Measurements from ENCODE around the gene ARHGAP8.

ARHGAP8 gene

GRCh38 chr22:44815099-44816070, 63.0 kb downstream of the ARHGAP8 start:
- no peak for DNase-seq (ENCODE audit: low read depth)
- TF ChIP-seq POLR2A (IDR thresholded peaks at IDR 0.05; ENCODE audit: extremely low read depth, insufficient read length), result no peak
- no peak for TF ChIP-seq MYC (IDR thresholded peaks at IDR 0.05; ENCODE audit: low read depth, low read length)
- no peak for TF ChIP-seq CTCF (IDR thresholded peaks at IDR 0.05; ENCODE audit: low read depth, low read length)
- TF ChIP-seq MAX (IDR thresholded peaks at IDR 0.05; ENCODE audit: low read depth, low read length), result no peak

GRCh38 chr22:44816141-44816540, 63.8 kb downstream of the ARHGAP8 start:
- H3K4me3 ChIP-seq (ENCODE audit: low read depth, low read length), result no peak overlapping the region
- no peak for DNase-seq (ENCODE audit: low read depth)
- TF ChIP-seq POLR2A (IDR thresholded peaks at IDR 0.05; ENCODE audit: extremely low read depth, insufficient read length) (no peak), MAX (IDR thresholded peaks at IDR 0.05; ENCODE audit: low read depth, low read length) (no peak), CTCF (IDR thresholded peaks at IDR 0.05; ENCODE audit: low read depth, low read length) (no peak), MYC (IDR thresholded peaks at IDR 0.05; ENCODE audit: low read depth, low read length) (no peak)

More at GRCh38 chr22:44815099-44816070, 63.0 kb downstream of the ARHGAP8 start:
- H3K4me3 ChIP-seq (ENCODE audit: low read depth, low read length), result no peak overlapping the region

GRCh38 chr22:44818727-44819126, 66.4 kb downstream of the ARHGAP8 start:
- no peak for DNase-seq (ENCODE audit: low read depth)
- H3K4me3 ChIP-seq (ENCODE audit: low read depth, low read length), result no peak overlapping the region
- TF ChIP-seq MAX (IDR thresholded peaks at IDR 0.05; ENCODE audit: low read depth, low read length), result no peak
- TF ChIP-seq CTCF (IDR thresholded peaks at IDR 0.05; ENCODE audit: low read depth, low read length), result no peak
- no peak for TF ChIP-seq POLR2A (IDR thresholded peaks at IDR 0.05; ENCODE audit: extremely low read depth, insufficient read length)
- TF ChIP-seq MYC (IDR thresholded peaks at IDR 0.05; ENCODE audit: low read depth, low read length), result no peak

GRCh38 chr22:44819966-44820631, 67.7 kb downstream of the ARHGAP8 start:
- H3K4me3 ChIP-seq (ENCODE audit: low read depth, low read length), result no peak overlapping the region
- DNase-seq (ENCODE audit: low read depth), result no peak
- TF ChIP-seq CTCF (IDR thresholded peaks at IDR 0.05; ENCODE audit: low read depth, low read length) (no peak), MAX (IDR thresholded peaks at IDR 0.05; ENCODE audit: low read depth, low read length) (no peak), POLR2A (IDR thresholded peaks at IDR 0.05; ENCODE audit: extremely low read depth, insufficient read length) (no peak), MYC (IDR thresholded peaks at IDR 0.05; ENCODE audit: low read depth, low read length) (no peak)

DNA sequence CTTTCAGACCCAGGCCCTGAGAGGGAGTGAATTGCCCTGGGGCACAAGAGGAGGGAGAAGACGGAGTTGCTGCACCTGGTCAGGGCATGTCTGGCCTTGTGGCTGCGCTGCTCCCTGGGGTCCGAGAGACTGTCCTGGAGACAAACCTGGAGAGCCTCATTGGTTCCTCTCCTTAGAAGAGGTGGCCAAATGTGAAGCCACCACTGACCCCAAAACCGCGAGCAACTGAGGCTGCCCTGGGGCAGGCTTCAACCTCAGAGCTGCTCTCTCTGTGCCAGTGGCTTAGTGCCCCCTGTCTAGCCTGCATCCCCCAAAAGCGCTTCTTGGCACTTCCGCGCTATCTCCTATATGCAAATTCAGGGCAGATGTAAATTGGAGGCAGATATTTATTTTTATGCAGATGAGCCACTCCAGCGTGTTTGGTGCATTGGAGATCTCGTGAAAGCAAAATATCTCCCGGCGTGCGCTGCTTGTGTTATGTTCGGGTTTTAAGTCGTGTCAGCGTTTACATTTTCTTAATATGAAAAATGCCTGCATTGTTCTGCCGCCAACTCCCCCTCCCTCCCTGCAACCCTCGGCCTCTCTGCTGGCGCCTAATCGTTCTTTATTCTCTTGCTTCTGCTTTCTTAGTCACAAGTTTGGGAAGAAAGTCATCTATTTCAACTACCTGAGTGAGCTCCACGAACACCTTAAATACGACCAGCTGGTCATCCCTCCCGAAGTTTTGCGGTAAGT, 69.5 kb downstream of the ARHGAP8 start:
- DNase-seq (ENCODE audit: low read depth), result no peak
- TF ChIP-seq MYC (IDR thresholded peaks at IDR 0.05; ENCODE audit: low read depth, low read length) (no peak), MAX (IDR thresholded peaks at IDR 0.05; ENCODE audit: low read depth, low read length) (no peak), CTCF (IDR thresholded peaks at IDR 0.05; ENCODE audit: low read depth, low read length) (no peak), POLR2A (IDR thresholded peaks at IDR 0.05; ENCODE audit: extremely low read depth, insufficient read length) (no peak)
- H3K4me3 ChIP-seq (ENCODE audit: low read depth, low read length), result no peak overlapping the region
